Anterior cingulate cortex (tissue), 58 donors: ENCODE data around the gene HOXB7.

Experiments
- DNase-seq, 58 donors: peaks; one replicate each; lab custom pipeline; 2025; lab: John Stamatoyannopoulos, UW

Gene HOXB7

GRCh38 chr17:48612854-48613691, 2.3 kb upstream of the HOXB7 start:
- DNase-seq: no peak

- no peak for DNase-seq
Measured at GRCh38 chr17:48612456-48612853, 1.6 kb upstream of the HOXB7 start.

GRCh38 chr17:48611681-48612455, 1.1 kb upstream of the HOXB7 start:
- DNase-seq: no peak

- DNase-seq: no peak
Measured at GRCh38 chr17:48611213-48611612, 396 bp upstream of the HOXB7 start.

GRCh38 chr17:48609759-48610281, 997 bp downstream of the HOXB7 start:
- DNase-seq: no peak

GRCh38 chr17:48609033-48609432, 1.8 kb downstream of the HOXB7 start:
- no peak for DNase-seq

- DNase-seq: no peak
Measured at GRCh38 chr17:48608494-48608834, 2.4 kb downstream of the HOXB7 start.

GRCh38 chr17:48606892-48607614, 3.8 kb downstream of the HOXB7 start:
- no peak for DNase-seq

- no peak for DNase-seq
Measured at GRCh38 chr17:48605991-48606891, 4.6 kb downstream of the HOXB7 start.

GRCh38 chr17:48605409-48605919, 5.4 kb downstream of the HOXB7 start:
- no peak for DNase-seq

GRCh38 chr17:48604770-48605329, 6.0 kb downstream of the HOXB7 start, which contains the start of gene HOXB6:
TSS of gene HOXB6 (minus strand) at chr17:48604986. CDS start at chr17:48598150, 6,836 bp downstream.
- DNase-seq: no peak

GRCh38 chr17:48603959-48604769, 6.7 kb downstream of the HOXB7 start:
- DNase-seq: no peak

GRCh38 chr17:48601539-48602425, 9.0 kb downstream of the HOXB7 start:
- DNase-seq: no peak

- no peak for DNase-seq
Measured at GRCh38 chr17:48601207-48601538, 9.6 kb downstream of the HOXB7 start.

- no peak for DNase-seq
Measured at GRCh38 chr17:48600244-48601098, 10.3 kb downstream of the HOXB7 start.

- no peak for DNase-seq
Measured at GRCh38 chr17:48599354-48599753, 11.5 kb downstream of the HOXB7 start.

- no peak for DNase-seq
Measured at GRCh38 chr17:48598736-48599135, 12.1 kb downstream of the HOXB7 start.
